Measurements from ENCODE around the gene CNTNAP2. TPM values are rescaled to one million over a fixed set of nuclear protein-coding genes. Genes with fewer than 3 reads are reported as not detected.
"Not testable (repeated sequence)": the region's sequence is repeated elsewhere in the genome, so short reads cannot be mapped to it uniquely, and the experiment has no call there.

CNTNAP2 gene
- total and polyA plus RNA-seq, 12 donors, result 0.07 to 0.77 (median 0.24) TPM

DNA sequence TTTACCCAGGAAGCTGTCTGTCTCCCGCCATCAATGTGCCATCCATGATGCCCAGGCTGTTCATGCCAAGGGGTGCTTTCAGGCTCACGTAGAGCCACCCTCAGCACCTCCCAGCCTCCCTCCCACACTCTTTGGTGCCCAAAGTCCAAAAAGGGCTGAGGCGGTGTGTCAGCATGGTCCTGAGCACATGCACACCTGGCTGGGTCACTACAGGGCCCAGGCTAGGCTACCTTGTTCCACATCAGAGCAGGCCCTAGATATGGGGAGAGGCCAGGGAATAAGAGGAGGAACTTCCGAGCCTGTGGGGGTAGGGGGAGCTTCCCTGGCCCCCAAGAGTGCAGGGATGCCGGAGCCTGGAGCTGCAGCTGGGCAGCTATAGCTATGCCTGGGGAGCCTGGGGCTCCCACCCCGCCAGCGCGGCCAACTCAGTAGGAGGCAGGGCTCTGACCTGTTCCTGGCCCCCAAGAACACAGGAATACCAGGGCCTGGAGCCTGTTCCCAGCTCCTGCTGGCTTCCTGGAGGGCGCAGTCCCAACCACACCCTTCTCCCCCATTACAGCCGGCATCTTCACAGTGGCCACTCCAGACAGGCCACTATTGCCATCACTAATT, 2340.8 kb downstream of the CNTNAP2 start:
- intact Hi-C loops (cut with DNase I), result no loop called here
- Histone ChIP-seq H3K9me3 (peaks cover 0 to 5% (median 0%) of the 10 kb centered on the region in 11 donors), H3K36me3 (no peaks in the 10 kb centered on the region), H3K4me1 (no peaks in the 10 kb centered on the region), H3K27me3 (peaks cover 0 to 14% (median 0%) of the 10 kb centered on the region in 7 donors), H3K4me3 (no peak overlapping the region), H3K27ac (no peak overlapping the region)
- TF ChIP-seq CTCF (IDR thresholded peaks at IDR 0.05), result no peak
- DNase-seq (no peak), ATAC-seq (no peak)
- WGBS, 2 donors, result 88 to 93% methylated on average over 10 of the region's 10 CpGs

GRCh38 chr7:148458263-148458662, 2341.7 kb downstream of the CNTNAP2 start:
- no peaks in the 10 kb centered on the region for H3K4me1 ChIP-seq
- H3K9me3 ChIP-seq, result peaks cover 0 to 9% (median 0%) of the 10 kb centered on the region in 11 donors
- peaks cover 0 to 14% (median 0%) of the 10 kb centered on the region in 7 donors for H3K27me3 ChIP-seq
- H3K27ac ChIP-seq, result no peak overlapping the region
- H3K4me3 ChIP-seq, result no peak overlapping the region
- no peaks in the 10 kb centered on the region for H3K36me3 ChIP-seq
- no peak for TF ChIP-seq CTCF (IDR thresholded peaks at IDR 0.05)
- no peak for DNase-seq
- ATAC-seq, result no peak
- intact Hi-C loops (cut with DNase I), result no loop called here

DNA sequence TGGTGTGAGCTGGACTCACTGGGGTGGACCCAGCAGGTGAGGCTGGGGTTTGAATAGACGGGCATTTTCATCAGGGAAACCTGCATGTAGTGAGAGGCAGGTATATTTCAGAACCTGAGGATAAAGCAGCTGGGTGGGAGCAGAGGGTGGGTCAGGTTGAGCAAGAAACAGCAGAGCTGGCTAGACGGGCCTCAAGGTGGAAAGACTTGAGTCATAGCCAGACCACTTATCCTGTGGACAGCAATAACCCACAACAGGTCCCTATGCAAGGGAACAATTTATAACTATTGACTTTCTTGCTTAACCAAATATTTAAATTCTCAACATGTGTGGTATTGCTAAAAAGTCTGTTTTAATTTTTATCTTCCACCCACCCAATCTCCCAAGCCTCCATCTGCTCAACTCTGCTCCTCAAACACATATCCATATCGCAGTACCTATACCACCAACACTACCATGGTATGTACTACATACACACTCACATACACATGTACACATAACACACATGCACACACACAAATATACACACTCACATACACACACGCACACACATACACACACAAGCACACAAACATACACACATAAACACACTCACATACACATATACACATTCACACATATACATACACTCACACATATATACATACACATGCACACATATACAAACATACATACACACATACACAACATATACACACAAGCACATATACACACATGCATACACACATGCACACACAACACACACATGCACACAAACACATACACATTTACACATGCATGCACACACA, 2345.0 kb downstream of the CNTNAP2 start:
- no peak for DNase-seq
- H3K4me1 ChIP-seq, result no peaks in the 10 kb centered on the region
- no peaks in the 10 kb centered on the region for H3K36me3 ChIP-seq
- peaks cover 0 to 9% (median 0%) of the 10 kb centered on the region in 11 donors for H3K9me3 ChIP-seq
- no peak overlapping the region for H3K4me3 ChIP-seq
- peaks cover 0 to 10% (median 0%) of the 10 kb centered on the region in 7 donors for H3K27me3 ChIP-seq
- intact Hi-C loops (cut with DNase I), result no loop called here
- no peak overlapping the region for H3K27ac ChIP-seq
- 84% methylated on average over 4 of the region's 4 CpGs for WGBS, 2 donors
- TF ChIP-seq CTCF (IDR thresholded peaks at IDR 0.05), result no peak
- no peak for ATAC-seq

GRCh38 chr7:148462774-148463173, 2346.2 kb downstream of the CNTNAP2 start:
- H3K36me3 ChIP-seq, result not testable (repeated sequence)

GRCh38 chr7:148463210-148463609, 2346.6 kb downstream of the CNTNAP2 start:
- no peak for ATAC-seq
- 94% methylated on average over 4 of the region's 4 CpGs for WGBS, 2 donors
- H3K4me3 ChIP-seq, result no peak overlapping the region
- H3K4me1 ChIP-seq, result no peaks in the 10 kb centered on the region
- no peak overlapping the region for H3K27ac ChIP-seq
- intact Hi-C loops (cut with DNase I), result no loop called here
- H3K27me3 ChIP-seq, result peaks cover 0 to 7% (median 0%) of the 10 kb centered on the region in 7 donors
- DNase-seq, result no peak
- TF ChIP-seq CTCF (IDR thresholded peaks at IDR 0.05), result no peak
- peaks cover 0 to 9% (median 0%) of the 10 kb centered on the region in 11 donors for H3K9me3 ChIP-seq
- H3K36me3 ChIP-seq, result no peaks in the 10 kb centered on the region

More at GRCh38 chr7:148462774-148463173, 2346.2 kb downstream of the CNTNAP2 start:
- 88 to 89% methylated on average over 9 of the region's 9 CpGs for WGBS, 2 donors
- H3K9me3 ChIP-seq; H3K4me1 ChIP-seq; intact Hi-C loops (cut with DNase I); DNase-seq; H3K27me3 ChIP-seq; H3K27ac ChIP-seq; ATAC-seq; H3K4me3 ChIP-seq: not testable (repeated sequence)

Measured in heart right ventricle (tissue), 16 donors.